ENCODE results near the gene ZNRF3.

DNA sequence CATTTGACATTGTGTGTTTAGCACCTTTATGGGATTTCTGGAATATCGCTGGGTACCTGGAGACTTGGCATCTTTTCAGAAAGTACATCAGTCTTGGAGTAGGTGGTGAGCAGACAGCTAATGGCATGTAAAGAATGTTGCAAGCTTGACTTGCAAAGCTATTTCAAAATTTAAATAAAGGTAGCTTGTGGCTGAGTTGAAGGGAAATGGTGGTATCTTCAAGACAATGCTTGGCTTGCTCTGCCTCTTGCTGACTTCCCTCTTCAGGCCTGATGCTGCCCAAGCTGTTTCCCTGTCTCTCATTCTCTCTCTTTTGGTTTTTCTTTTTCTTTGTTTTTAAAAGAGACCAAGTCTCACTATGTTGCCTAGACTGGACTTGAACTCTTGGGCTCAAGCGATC lies 13.2 kb downstream of the ZNRF3 start:
- TF ChIP-seq CTCF (IDR thresholded peaks at IDR 0.05) (no peak), POLR2AphosphoS5 (IDR thresholded peaks at IDR 0.05) (no peak), POLR2A (IDR thresholded peaks at IDR 0.05) (no peak)

Data from upper lobe of left lung (tissue), 4 donors.